HG02571 (cell line): ENCODE results near the gene B3GAT1.
"Not testable (repeated sequence)": the region's sequence is repeated elsewhere in the genome, so short reads cannot be mapped to it uniquely, and the experiment has no call there.

ENCODE experiments used
- ATAC-seq: cut with Tn5 transposase; IDR thresholded peaks from one replicate; pipeline ENCODE4 v1.9.1; 2021; ENCODE audit warnings: mild to moderate bottlenecking, moderate library complexity; ENCODE audit not compliant: unreplicated experiment

Gene B3GAT1

DNA sequence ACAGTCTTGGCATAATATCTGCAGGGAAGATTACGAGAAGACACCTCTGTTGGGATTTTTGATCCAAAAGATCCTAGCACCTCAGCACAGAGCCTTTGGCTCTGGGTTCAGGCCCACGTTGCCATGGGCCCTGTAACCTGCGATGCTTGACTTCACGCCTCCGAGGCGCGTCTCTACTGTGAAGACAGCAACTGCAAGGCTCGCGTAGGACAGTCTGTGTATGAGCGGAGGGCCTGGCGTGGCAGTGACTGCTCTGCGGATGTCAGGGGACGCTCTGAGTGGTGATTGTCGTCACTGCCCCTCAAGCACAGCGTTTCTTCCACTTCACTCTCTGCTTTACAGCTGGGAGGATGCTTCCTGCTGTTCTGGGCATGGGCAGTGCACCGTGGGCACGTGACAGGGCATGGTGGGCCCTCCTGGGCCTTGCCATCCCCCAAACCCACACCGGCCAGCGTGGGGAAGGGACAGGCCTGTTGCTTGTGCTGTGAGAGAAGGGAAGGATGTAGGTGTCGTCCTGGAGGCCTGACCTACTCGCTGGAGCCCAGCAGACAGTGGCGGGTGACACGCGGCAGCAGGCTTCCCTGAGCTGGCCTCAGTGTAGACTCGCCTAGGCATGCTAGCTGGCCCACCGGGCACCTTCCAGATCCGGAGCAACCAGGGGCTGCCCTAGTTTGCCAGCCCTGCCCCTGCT, 53.7 kb downstream of the B3GAT1 start:
- no peak for ATAC-seq

DNA sequence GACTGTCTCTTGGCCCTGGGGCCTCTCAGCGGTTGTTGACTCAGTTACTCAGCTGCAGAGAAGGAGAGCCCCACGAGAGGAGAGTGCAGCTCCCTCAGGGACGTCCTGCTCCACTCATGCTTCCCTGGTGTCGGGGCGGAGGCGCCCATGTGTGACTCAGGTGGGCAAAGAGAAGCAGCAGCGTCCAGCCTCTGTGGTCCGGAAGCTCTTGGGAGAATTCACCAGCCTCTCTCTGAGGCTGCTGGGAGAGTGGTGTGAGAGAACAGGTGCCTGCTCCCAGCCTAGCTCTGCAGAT, 54.5 kb downstream of the B3GAT1 start:
- no peak for ATAC-seq

- ATAC-seq: no peak
These were observed 55.1 kb downstream of the B3GAT1 start for GRCh38 chr11:134356656-134357544.

DNA sequence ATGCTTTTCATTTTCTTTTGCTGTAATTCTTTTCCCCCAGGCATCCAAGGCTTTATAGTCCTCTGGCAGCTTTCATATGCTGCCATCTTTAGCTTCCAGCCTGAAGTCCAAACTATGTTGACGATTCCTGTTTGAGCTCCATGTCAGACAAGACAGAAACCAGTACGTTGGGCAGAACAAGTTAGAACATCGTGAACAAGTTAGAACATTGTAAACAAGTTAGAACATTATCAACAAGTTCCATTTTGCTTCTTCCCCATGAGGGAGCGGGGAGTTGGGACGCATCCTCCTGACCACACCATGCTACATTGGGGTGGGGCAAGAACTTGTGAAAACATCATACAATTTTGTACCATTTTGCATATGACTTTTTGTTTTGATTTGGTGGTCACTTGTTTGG, 56.4 kb downstream of the B3GAT1 start:
- ATAC-seq: no peak

- no peak for ATAC-seq
These were observed 56.9 kb downstream of the B3GAT1 start for GRCh38 chr11:134355136-134355535.

DNA sequence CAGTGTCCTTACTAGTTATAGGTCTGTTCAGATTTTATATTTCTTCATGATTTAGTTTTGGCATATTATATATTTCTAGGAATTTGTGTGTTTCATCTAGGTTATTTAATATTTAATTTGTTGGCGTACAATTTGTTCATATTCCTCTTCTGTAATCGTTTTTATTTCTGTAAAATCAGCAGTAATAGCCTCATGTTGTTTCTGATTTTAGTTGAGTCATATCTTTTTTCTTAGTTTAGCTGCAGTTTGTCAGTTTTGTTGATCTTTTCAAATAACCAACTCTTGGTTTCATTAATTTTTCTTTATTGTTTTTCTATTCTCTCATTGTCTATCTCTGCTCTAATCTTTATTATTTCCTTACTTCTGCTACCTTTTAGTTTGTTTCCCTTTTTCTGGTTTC, 59.9 kb downstream of the B3GAT1 start:
- no peak for ATAC-seq

GRCh38 chr11:134350381-134350780, 61.7 kb downstream of the B3GAT1 start:
- peak; percentile 65 for ATAC-seq

DNA sequence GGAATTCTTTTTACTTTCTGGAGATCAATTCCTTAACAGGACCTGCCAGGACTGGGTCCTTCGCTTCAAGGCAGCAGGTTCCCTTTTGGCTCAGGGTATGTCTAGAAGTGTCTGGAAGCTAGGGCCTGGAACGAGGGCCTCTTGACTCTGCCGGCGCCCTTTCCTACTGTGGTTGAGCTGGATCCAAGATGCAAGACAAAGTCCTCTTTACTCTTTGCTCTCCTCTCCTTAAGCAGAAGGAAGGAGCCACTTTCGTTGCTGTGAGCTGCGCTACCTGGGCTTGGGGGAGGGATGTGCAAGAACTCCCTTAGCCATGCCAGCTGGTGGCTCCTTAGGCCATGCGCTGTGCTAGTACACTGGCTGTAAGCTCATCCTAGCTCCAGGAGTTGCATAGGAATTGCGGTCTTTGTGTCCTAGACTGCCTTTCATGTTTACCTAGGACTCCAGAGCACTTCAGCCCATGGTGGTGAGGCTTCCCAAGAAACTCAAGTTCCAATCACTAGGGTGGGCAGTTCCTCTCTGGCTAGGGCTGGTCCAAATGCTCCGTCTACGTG, 62.2 kb downstream of the B3GAT1 start:
- ATAC-seq: peak; percentile 7

- ATAC-seq: peak; percentile 43
These were observed 62.8 kb downstream of the B3GAT1 start for GRCh38 chr11:134349109-134349801.

DNA sequence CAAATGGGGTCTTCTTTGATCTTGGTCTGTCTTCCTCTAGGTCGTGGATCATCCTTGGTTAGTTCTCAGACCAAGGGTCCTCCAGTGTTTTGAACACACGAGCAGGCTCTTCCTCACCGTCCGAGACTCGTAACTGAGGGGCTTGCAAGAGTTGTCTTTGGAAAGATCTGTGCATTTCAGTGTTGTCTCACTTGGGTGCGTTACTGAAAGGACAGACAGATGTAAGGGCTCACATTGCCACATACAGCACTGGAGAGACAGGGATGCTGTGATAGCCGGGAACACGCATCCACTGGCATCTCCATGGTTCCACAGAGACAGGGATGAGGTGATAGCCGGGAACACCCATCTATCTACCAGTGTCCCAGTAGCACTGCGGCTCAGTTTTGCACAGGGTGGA, 64.6 kb downstream of the B3GAT1 start:
- ATAC-seq: no peak

DNA sequence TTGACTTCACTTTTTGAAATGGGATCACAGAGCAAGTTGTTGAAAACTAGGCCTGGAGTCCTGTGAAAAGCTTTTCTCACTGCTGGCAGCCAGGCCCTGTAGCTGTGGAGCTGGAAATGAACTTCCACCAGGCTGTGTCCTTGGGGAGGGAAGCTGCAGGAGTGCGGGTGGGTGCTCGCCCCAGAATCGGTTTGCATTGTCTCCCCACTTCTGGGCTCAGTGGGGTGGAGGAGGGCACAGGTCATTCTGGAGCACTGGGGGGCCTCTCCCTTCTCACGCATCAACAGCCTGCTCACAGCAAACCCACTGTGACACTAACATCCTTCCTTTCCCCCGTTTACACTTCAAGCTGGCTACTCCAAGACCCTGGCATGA, 65.1 kb downstream of the B3GAT1 start:
- no peak for ATAC-seq

- no peak for ATAC-seq
These were observed 65.7 kb downstream of the B3GAT1 start for GRCh38 chr11:134346101-134346975.

DNA sequence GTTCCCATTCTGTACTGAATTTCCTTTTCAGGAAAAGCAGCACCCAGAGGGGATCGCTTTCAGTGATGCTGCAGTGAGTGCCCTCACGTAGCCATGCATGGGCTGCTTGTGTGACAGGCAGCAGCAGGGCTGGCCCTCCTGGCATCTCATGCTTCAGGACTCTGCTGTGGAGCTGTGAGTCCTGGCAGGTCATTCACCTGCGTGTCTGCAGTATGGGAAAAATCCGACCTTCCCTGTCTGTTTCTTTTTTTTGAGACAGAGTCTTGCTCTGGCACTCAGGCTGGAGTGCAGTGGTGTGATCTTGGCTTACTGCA, 66.8 kb downstream of the B3GAT1 start:
- ATAC-seq: no peak

GRCh38 chr11:134344497-134345236, 67.4 kb downstream of the B3GAT1 start:
- ATAC-seq: not testable (repeated sequence)

- ATAC-seq: no peak
These were observed 68.4 kb downstream of the B3GAT1 start for GRCh38 chr11:134343646-134344045.

DNA sequence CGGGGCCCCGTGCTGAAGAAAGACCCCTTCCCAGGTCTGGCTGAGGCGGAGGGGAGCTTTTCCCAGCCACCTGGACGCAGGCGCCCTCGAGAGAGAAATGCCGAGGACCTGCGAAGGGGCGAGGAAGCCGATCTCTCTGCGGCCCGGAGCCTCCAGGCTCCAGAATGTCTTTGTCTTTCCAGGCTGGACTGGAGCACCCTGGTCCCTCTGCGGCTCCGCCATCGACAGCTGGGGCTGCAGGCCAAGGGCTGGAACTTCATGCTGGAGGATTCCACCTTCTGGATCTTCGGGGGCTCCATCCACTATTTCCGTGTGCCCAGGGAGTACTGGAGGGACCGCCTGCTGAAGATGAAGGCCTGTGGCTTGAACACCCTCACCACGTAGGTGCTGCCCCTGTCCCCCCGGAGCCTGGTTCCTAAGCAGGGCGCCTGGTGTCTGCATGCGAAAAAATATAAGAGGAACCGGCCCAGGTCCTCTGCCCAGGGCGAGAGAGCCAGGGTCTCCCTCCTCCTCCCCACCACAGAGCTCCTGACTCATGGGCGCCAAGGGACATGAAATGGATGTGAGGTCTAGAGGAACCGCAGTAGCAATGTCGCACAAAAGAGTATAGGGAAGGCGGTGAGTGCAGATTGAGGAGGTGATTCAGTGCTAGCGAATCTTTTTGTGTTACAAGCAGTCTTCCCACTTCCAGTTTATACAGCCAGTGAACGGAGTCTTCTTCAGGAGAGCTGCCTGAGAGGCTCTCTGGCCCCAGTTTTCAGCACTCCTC, 69.3 kb downstream of the B3GAT1 start:
- ATAC-seq: no peak

DNA sequence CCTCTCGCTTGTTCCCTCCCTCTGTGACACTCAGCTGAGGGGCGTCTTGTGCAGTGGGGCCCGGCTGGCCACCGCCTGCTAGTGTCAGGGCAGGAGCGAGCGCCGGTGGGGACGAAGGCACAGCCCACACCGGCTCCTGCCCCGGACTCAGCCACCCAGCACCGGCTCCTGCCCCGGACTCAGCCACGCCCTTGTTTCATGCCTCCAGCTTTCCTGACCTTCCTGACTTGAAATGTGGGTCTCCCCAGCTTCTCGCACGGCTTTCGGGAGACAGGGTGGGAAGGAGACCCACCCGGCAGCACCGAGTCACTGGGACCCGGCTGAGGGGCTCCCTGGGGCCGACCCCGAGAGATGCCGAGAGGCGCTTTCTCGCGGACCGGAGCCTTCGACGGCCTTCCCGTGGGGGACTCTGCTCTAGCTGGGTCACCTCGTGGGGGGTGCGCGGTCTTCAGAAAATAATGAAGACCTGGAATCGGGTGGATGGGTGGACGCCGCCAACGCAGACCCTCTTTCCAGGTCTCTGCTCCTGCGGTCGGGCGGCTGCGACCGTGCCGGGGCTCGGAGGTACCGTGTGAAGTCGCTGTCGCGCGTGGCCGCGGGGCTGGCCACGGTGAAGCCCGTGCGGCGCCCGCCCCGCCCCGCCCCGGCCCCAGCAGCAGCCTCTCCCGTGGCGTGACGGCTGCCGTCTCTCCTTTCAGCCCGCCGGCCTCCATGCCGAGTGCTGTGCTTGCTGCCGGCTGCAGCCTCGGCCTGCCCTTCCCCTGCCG, 70.1 kb downstream of the B3GAT1 start:
- ATAC-seq: no peak

DNA sequence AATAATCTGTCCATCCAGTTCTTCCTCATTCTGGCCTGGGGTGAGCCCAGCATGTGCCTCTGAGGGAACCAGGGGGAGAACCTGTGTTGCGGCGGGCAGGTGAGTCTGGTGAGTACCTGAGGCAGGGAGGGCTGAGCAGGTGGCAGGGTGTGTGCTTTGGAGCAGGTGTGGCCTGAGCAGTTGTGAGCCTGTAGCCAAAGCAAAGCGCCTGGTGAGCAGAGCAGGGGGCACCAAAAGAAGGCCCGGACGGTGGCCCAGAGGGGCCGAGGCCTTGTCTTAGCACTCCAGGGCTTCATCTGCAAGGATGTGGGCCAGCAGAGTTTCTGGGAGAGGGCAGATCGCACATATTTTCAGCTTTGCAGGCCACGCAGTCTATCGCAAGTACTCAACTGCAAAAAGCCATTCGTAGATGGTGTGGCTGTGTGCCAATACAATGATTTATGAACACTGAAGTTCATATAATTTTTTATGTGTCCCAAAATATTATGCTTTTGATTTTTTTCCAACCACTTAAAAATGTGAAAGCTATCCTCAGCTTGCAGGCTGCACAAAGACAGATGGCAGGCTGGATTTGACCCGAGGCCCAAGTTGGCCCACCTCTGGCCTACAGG, 71.6 kb downstream of the B3GAT1 start:
- ATAC-seq: no peak
